GM19467 (cell line): Measurements from ENCODE around the gene THRB.

Experiments used
- ATAC-seq: cut with Tn5 transposase; IDR thresholded peaks from one replicate; pipeline ENCODE4 v1.9.1; 2021; ENCODE audit warnings: mild to moderate bottlenecking, moderate library complexity; ENCODE audit not compliant: unreplicated experiment

THRB gene

DNA sequence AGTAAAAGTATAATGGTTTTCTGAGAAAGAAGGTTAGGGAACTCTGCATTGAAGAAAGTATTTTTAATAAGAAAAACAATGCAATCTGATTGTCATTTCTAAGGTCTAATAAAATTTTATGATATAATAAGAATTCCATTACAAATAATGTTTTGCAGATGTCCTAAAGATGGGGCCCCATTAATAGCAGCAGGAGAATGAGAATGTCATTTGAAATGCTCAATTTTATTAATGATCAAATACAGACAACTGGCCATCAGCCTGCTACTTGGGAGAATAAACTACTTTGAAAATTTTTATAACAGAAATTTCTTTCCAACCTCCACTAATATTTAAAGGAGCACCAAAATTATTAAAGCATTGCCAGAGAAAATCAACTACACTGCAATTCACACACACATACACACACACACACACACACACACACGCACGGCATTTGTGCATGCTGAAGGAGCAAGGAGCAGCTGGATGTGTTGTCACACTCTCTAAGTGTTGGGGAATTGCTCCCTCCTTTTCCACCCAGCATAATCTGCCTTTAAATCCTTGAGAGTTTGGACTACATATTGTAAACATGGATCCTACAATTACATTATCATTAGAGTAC is 109.5 kb downstream of the THRB start:
- ATAC-seq = no peak

DNA sequence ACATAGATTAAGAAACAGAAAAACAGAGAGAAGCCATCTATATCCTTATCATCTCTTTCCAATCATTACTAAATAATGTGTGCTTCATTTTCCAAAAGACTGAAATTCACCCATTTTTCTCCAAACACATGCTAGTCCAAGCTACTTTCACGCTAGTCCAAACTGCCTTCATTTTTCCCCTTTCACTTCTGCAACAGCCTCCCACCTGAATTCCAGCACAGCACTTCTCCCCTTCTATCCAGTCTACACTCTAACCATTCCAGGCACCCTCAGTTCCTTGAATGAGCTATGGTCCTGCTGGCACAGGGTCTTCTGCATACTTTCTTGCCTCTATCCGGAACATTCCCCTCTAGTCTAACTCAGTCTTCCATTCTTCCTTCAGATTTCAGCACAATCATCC is 112.0 kb downstream of the THRB start:
- ATAC-seq = no peak

DNA sequence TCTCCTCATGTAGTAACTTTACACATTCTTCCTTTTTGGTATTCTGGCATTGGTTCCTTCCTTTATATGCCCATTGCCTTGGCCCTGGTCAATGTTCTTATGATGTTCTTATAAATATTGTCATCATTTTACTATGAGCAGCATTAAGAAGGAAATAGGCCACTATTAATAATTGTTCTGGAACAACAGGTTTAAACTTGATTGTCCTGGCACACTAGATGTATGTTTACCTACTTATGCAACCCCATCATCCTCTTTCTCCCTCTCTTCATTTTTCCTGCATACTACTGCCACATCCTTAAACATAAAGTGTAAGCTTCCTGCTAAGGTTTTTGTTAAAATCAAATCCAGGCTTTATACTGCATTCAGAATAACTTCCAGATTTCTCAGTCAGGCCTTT is 114.7 kb downstream of the THRB start:
- ATAC-seq = no peak

DNA sequence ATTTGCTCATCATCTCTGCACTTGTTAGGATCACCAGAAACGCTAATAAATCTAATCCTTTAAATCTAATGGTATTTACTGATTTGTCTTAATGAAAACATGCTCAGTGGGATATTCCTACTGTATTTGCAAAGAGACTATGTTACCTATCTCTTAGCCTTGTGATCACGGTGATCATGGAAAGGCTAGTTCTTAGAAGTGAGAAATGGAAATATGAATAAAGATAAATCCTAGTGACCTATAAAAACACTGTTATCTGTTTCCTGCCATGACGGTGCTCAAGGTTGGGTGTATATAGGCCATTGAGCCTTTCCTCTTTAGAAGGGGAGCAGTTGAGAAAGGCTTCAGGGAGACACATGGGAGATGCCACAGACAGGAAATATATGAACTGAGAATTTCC is 116.3 kb downstream of the THRB start:
- no peak for ATAC-seq

DNA sequence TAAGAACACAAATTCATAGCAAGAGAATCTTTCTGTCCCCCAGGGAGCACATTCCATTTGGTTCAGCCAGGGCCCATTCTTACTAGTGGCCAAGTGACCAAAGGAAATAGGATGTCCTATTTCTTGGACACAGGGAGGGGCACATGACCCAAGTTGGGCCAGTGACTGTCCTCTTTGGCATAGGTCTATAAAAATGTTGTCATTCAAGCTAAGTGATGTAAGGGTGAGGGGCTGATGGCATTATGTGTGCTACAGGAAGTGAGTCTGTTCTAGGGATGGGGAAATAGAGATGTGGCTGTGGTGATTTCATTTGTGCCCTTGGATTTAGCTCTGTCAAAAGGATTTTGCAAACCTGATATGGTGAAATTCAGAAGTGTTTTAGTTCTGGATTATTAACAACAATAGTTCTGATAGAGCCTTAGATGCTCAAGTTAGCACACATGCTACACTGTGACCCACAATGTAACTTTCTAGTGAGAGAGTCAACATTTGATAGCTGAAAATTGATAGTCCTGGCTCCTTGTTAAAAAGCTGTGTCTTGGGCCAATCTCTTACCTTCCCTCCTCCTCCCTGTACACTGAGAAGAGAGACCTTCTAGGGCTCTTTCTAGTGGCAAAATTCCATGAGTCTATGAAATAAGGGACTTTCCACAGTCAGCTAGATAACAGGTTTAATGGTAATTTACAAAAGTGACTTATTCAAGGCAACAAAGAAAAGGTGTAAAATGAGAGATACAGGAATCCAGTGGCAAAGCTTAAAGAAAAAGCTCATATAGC is 117.2 kb downstream of the THRB start:
- no peak for ATAC-seq

DNA sequence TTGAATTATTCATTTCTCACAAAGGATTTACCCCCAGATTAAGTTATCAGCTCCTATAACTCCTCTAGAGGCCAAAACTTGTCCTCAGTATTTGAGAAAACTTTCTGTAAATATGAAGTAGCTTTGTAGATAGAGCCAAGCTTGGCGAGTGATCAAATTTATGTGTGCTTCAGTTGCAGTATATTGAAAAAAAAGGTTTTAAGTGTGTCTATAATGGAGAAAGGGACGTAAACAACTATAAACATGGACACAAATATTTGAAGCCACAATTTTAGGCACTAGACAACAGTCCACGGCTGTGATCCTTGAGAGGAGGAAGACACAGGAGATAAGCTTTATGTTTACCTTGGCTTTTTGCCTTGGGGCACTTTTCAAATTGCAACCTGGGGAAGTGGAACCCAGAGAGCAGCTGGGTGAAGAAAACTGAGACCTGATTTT is 118.7 kb downstream of the THRB start:
- ATAC-seq = no peak

DNA sequence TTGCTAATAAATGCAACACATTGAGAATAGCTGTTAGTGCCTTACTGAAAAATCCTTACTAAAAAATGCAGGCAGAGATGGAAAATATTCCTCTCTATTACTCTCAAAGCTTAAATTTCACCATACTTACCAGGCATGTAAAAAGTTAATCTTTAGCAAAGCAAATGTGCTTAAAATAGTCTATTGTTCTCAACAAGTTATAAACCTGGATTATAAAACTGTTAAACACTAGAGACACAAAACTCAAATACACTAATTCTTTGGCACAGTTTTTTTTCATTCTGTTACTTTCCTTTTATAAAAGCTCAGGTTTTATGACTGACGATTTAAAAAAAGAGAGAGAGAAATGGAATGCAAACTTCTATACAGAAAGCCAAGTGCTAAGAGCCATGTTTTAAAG is 119.8 kb downstream of the THRB start:
- ATAC-seq = no peak

DNA sequence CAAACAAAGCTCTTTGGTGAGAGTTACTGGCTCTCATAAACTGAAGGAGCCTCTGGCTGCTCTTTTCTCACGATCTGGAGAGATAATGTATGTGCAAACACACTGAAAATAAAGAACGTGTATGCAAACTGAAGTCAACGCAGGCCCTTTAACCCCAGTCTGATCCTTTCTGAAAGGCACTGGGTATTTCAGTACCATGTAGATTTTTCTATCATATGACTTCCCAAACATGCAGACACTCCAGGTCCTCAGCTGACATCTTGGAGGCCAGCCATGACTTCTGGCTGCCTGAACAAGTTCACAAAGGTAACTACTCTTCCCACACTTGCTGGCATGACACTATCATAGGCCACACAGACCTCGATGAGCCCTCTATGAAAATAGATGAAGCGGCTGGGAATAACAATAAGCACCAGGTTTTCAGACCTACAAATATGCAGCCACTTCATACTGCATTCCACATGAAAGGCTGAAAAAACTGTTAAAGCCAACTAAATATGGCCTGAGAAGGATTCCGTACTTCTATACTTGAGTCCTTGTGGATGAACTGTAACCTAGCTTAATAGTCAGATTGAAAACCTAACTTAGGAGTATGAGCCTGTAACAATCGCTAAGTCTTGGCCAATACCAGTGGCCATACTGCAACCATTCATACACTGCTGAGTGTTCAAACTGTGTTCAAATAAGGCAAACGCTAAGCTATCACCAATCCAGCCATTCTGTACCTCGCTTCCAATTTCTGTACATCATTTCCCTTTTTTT is 121.3 kb downstream of the THRB start:
- no peak for ATAC-seq

DNA sequence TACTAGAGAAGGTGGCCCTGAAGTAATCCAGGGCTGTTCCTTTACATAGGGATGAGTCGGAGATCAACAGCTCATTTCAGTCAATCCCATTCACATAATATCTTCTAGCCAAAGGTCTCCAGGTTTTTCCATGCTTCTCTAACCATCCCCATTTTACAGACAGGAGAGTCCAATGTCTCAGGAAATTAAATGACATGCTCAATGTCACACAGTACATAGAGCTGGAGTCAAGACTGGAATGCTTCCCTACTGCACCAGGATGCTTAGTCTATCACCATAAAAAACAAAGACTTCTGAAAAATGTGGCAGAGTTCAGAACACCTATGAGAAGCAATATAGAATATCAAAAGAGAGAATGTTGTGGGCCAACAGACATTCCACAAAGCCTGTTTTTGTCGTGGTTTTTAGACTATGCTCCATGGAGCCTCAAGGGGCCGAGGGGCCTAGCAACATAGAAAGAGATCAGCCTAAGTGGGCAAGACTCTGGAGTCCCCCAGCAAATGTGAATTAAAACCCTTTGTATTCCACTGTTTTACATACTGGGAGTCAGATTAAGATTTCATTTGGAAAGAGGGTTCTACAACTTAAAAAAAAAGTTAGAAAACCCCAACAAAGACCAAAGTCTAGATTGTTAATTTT is 122.0 kb downstream of the THRB start:
- no peak for ATAC-seq

DNA sequence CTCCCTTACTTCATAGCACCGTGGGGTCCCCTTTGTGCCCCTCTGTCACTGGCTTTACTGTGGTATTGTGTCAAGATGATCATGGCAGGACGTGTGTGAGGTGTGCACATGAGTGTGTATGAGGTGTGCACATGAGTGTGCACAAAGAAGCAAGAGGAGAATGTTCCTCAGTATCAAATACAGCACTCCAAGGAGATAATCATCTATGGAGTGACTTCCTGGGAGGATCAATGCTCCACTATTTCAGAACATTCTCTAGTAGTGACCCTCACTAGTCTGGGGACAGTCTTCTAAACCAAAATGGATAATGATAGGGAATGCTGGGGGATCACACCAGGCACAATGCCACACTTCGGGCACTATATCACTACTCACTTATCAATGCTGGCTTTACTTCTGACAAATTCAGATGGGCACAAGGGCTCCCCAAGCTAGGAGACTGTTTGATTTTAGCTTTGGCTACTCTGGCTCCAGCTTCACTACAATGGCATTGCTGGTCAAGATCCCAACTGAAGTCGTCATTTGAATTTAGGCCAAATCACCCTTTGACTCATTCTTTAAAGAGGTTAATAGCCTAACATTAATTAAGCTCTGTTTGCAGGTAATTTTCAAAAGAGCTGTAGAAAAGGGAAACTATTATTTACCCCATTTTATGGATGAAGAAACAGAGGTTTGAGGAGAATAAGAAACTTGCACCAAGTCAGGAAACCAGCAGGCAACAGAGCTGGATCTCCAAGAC is 124.1 kb downstream of the THRB start:
- ATAC-seq = no peak

DNA sequence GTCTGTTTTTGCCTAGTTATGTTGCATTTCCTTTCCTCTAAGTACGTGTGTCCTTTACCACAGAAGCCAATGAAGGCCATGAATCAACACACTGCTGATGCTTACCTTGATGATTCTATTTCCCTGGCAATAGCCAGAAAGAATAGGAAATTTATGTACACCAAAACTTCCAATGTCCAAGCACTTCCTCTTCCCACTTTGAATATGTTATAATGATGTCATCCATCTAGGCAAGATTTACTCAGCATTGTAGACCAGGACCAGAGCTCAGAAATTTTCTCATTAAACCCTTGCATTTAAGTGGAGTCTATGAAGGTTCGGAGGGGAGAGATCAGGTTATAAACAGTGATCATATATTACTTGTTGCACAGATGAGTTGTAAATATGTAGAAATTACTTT is 126.0 kb downstream of the THRB start:
- no peak for ATAC-seq

DNA sequence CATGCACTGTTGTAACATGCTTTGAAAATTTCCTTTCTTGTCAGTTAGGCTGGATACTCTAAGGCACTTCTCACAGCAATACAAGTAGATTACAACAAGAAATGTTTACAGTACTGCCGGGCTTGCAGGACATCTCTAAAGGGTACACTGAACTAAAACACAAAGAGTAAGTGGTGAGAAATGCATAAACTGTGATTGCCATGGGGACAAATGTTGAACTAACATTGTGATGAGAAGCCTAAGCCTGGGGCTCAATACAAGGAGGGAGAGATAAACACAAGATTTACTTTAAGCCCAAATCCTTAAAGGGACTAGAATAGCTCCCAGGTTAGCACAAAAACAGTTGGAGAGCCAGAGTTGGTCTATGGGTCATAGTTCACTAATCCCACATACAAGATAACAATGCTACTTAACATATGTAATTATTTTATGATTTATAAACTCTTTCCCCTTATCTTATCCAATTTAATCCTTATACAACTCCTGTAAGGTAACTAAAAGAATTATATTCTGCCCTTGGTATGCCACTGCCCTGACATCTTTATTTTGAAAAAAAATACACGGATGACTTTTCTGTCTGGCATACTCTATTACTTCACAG is 126.9 kb downstream of the THRB start:
- ATAC-seq = no peak

DNA sequence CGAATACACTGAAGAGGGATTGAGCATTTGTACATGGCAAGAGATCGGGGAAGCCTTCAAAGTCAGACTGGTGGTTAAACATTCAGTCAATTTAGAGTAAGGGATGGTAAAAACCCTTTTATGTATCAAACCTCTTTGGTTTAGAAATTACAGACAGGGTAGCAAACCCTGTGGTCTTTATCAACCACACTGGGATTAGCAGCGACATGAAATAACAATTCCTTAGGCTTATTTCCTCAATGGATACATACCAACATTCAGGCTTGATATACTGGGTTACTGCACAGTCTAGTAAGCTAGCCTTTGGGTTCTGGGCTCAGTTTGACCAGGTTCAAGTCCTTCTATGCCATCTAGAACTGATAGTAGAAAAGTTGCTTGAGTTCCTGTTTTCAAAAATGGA is 127.4 kb downstream of the THRB start:
- no peak for ATAC-seq

DNA sequence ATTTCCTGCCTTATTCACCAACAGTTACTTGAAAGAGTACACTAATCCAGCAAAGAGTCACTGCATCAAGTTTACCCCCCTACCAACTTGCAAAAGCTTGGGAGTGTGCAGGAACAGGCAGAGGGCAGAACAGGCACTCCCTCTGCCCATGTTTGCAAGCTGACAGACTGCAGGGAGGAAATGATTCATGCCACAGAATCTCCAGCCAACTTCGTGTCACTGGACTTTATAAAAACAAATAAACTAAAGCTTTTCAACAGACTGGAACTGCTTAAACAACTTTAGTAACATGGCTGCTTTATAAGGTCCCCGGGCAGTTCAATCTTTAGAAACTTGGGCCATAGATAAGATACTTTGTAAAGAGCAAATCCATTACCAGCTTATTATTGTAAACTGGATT is 129.5 kb downstream of the THRB start:
- no peak for ATAC-seq

DNA sequence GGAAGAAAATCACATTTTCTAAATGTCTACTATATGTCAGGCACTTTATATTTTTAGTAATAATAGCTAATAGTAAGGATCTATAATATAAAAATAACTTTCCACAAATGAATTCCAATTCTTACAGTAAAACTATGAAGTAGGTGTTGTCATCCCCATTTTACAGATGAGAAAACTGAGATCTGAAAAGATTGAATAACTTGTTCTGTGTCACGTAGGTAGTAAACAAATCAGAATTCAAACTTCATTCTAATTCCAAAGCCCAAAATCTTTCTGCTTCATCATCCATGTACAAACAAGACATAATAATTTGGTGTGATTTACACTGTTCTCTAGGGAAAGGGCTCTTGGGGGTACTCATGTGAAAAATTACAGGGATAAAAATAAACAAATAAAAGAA is 130.3 kb downstream of the THRB start:
- ATAC-seq = no peak

DNA sequence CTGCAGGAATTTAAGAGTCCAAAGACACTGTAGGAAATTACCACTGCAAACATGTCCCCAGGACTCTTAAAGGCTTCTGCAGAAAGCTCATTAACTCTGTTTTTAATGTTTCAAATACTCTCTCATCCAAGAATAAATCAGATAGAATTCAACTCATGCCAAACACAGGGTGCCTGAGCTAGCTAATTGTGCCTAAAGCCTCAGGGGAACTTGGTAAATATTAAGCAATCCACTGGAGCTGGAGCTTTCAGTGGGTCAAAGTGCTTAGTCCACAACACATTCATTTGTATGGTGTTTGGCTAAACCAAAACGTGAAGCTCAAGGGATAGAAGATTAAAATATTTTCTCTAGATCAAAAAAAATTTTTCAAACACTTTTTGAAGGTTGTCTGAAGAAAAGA is 131.4 kb downstream of the THRB start:
- ATAC-seq = no peak

DNA sequence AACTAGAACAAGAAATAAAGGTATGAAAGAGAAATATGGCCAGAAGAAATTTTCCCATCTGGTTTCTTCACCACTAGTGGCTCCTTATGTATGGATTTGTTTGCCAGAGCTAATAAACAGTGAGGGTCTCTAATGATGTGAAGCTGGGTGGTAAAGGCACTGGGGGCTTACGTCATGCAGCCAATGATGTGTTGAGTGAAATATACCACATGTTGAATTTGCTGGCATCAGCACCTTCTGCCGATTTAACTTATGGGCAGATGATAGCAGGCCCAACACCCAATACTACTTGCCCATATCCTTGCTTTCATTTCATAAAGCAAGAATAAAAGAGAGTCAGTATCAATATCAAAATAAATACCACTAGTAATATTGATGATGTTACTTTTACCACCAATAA is 133.0 kb downstream of the THRB start:
- ATAC-seq = no peak

DNA sequence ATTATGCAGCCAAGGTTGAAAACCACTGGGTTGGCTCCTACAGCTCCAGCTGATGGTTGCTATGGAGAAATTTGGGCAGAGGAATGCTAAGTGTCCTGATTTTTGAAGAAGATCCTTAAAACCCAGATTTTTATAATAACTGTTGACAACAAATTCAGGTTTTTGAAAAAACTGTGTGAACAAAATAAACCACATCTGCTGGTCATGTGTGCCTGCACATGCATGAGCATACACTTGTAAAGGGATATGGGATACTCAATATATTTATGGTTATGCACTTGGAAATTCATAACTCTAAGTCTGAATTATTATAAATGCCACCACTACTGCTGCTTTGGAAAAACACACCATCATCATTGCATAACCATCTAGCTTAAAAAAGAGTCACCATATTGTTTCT is 133.7 kb downstream of the THRB start:
- ATAC-seq = no peak

DNA sequence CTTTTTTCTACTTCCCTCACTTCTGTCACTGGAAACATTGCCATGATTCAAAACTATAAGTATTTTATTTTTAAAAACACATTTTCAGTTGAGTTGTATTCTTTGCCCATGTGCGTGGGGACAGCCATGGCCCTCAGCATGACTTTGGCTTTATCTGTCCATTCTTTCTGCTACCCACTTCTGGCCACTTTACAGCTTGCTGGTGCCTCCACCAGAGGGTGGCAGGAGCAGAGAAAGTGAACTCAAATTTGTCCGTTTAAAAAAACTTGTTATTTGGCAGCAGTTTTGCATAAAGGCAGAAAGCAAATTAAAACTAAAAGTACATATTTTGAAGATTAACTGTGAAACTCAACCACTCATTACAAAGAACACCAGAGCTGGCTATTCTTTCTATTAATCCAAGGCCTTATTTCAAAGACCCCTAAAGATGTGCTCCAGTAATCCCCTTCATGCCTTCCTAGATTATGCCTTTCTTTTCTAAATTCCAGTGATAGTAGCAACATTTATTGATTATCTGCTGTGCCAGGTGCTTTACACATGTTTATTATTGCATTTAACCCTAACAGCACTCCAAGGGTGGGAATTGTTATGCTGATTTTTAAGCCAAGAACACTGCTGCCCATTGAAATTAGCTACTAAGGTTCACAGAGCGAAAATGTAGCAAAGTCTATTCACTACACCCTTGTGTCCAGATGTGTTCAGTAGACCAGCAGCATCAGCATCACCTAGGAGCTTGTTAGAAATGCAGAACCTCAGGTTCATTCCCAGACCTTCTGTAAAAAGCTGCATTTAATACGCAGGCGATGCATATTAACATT is 134.8 kb downstream of the THRB start:
- no peak for ATAC-seq

DNA sequence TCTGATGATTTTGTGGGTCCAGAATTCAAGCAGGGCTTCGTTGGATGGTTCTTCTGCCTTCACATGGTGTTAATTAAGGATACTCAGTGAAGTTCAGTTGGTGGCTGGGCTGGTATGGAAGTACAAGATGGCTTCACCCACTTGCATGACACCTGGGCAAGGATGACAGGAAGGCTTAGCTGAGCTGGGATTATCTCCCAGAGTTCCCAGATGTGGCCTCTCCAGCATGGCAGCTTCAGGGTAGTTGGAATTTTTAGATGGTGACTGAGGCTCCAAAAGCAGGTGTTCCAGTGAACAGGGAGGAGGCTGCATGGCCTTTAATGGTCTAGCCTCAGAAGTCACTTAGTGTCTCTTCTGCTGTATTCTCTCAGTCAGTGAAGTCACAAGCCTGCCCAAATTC is 135.5 kb downstream of the THRB start:
- no peak for ATAC-seq
